Measurements from ENCODE around the gene LVRN. TPM values are rescaled to one million over a fixed set of nuclear protein-coding genes. Genes with fewer than 3 reads are reported as not detected.
A peak's percentile ranks its signal among the peaks of the same experiment; 100 is the strongest.

Gene LVRN
- total RNA-seq, 1 donor from 2014 or later: not detected

- no peak for TF ChIP-seq CTCF (IDR thresholded peaks at IDR 0.05; ENCODE audit: insufficient read depth, low read length, poor library complexity, severe bottlenecking)
- H3K4me3 ChIP-seq (ENCODE audit: low read depth, low read length): no peak overlapping the region
- DNase-seq (ENCODE audit: low read depth): no peak
- H3K27me3 ChIP-seq (ENCODE audit: control insufficient read depth, insufficient read depth, low read length): no peaks in the 10 kb centered on the region
- no peaks in the 10 kb centered on the region for H3K36me3 ChIP-seq (ENCODE audit: control insufficient read depth, insufficient read depth, low read length)
Measured at GRCh38 chr5:116042375-116042774, 80.1 kb downstream of the LVRN start.

GRCh38 chr5:116044073-116044472 lies 81.8 kb downstream of the LVRN start:
- Histone ChIP-seq H3K27me3 (ENCODE audit: control insufficient read depth, insufficient read depth, low read length) (no peaks in the 10 kb centered on the region), H3K4me3 (ENCODE audit: low read depth, low read length) (no peak overlapping the region), H3K36me3 (ENCODE audit: control insufficient read depth, insufficient read depth, low read length) (no peaks in the 10 kb centered on the region)
- no peak for TF ChIP-seq CTCF (IDR thresholded peaks at IDR 0.05; ENCODE audit: insufficient read depth, low read length, poor library complexity, severe bottlenecking)
- DNase-seq (ENCODE audit: low read depth): no peak

DNA sequence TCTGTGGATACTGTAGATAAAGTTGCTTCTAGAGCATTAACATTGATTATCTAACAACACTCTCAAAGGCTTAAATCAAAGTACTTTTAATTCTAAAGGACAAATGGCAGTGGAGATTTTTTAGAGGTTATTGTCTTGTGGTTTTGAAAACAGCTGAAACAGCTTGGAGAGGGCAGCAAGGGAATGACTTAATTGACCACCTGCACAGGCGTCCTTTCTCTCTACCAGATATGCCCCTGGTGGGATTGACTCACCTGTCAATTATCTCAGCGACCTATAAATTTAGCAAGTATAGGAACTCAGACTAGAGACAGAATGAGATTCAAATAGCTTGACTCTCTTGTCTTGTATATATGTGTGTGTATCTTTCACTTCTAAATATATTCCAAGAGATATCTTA lies 83.5 kb downstream of the LVRN start:
- no peak overlapping the region for H3K4me3 ChIP-seq (ENCODE audit: low read depth, low read length)
- TF ChIP-seq CTCF (IDR thresholded peaks at IDR 0.05; ENCODE audit: insufficient read depth, low read length, poor library complexity, severe bottlenecking): no peak
- no peaks in the 10 kb centered on the region for H3K27me3 ChIP-seq (ENCODE audit: control insufficient read depth, insufficient read depth, low read length)
- H3K36me3 ChIP-seq (ENCODE audit: control insufficient read depth, insufficient read depth, low read length): no peaks in the 10 kb centered on the region
- peak; percentile 5 for DNase-seq (ENCODE audit: low read depth)

DNA sequence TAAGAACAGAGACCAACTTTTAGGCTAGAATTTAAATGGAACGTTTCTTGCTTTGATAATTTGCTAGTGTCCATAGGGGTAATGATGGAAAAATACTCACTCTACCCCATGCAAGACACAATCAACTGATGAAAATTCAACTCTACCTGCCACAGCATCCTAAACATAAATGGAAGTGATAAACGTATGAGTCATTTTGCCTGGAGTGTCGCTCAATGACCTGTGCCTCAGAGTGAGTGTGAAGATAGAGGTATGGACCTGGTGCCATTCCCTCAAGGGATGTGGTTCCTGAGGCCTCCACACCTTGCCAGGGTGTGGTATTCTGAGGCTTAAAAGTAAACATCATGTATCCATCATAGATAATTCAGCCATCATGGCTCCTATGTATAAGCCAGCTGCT lies 84.0 kb downstream of the LVRN start:
- Histone ChIP-seq H3K4me3 (ENCODE audit: low read depth, low read length) (no peak overlapping the region), H3K36me3 (ENCODE audit: control insufficient read depth, insufficient read depth, low read length) (no peaks in the 10 kb centered on the region), H3K27me3 (ENCODE audit: control insufficient read depth, insufficient read depth, low read length) (no peaks in the 10 kb centered on the region)
- DNase-seq (ENCODE audit: low read depth): no peak
- TF ChIP-seq CTCF (IDR thresholded peaks at IDR 0.05; ENCODE audit: insufficient read depth, low read length, poor library complexity, severe bottlenecking): no peak

DNA sequence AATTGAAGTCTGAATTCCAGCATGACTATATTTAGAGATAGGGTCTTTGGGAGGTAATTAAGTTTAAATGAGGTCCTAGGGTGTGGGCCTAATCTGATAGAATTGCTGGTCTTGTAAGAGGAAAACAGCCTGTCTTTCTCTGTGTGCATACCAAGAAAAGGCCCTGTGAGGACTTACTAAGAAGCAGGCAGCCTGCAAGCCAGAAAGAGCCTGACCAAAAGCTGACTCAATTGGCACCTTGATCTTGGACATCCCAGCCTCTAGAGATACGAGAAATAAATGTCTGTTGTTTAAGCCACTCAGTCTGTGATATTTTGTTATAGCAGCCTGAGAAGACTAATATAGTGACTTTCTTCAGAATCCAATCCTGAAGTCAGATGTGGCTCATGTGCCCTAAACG lies 84.5 kb downstream of the LVRN start:
- no peak for DNase-seq (ENCODE audit: low read depth)
- no peak for TF ChIP-seq CTCF (IDR thresholded peaks at IDR 0.05; ENCODE audit: insufficient read depth, low read length, poor library complexity, severe bottlenecking)
- no peaks in the 10 kb centered on the region for H3K36me3 ChIP-seq (ENCODE audit: control insufficient read depth, insufficient read depth, low read length)
- H3K4me3 ChIP-seq (ENCODE audit: low read depth, low read length): no peak overlapping the region
- H3K27me3 ChIP-seq (ENCODE audit: control insufficient read depth, insufficient read depth, low read length): no peaks in the 10 kb centered on the region

DNA sequence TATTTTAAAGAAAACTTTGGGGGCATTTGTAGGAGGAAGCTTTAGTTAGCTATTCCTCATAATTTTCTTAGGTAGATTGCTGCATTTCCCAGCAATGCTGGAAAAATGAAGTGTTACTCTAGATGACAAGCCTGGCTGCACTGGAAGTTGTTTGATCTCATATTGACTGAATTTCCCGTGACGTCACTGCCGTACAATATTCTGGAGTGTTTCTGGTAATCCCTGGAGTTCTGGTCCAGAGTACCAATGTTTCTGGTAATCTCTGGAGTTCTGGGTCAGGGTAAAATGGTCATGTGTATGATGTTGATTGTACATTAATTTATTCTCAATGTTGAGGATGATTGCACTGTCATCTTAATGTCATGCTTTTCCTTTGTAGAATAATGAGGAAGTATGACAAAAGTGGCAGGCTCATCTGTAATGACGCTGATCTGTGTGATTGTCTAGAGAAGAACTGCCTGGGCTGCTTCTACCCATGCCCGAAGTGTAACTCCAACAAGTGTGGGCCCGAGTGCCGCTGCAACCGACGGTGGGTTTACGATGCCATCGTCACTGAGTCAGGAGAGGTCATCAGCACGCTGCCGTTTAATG lies 96.2 kb downstream of the LVRN start:
- DNase-seq (ENCODE audit: low read depth): no peak

More for the DNA sequence above, 96.2 kb downstream of the LVRN start:
- Histone ChIP-seq H3K27me3 (ENCODE audit: control insufficient read depth, insufficient read depth, low read length) (no peaks in the 10 kb centered on the region), H3K36me3 (ENCODE audit: control insufficient read depth, insufficient read depth, low read length) (no peaks in the 10 kb centered on the region), H3K4me3 (ENCODE audit: low read depth, low read length) (no peak overlapping the region)
- TF ChIP-seq CTCF (IDR thresholded peaks at IDR 0.05; ENCODE audit: insufficient read depth, low read length, poor library complexity, severe bottlenecking): no peak

Data from kidney epithelial cell (primary cell).